Activated CD8-positive, alpha-beta memory T cell treated with anti-CD3 and anti-CD28 coated beads for 4 hours (primary cell): ENCODE data around the gene SPG7.

Experiments used
- DNase-seq, 2 donors: peaks; one replicate each; pipeline ENCODE4 v3.0.0-alpha.2; 2020; ENCODE audit warnings: low read depth in 2 of 2

The SPG7 gene

DNA sequence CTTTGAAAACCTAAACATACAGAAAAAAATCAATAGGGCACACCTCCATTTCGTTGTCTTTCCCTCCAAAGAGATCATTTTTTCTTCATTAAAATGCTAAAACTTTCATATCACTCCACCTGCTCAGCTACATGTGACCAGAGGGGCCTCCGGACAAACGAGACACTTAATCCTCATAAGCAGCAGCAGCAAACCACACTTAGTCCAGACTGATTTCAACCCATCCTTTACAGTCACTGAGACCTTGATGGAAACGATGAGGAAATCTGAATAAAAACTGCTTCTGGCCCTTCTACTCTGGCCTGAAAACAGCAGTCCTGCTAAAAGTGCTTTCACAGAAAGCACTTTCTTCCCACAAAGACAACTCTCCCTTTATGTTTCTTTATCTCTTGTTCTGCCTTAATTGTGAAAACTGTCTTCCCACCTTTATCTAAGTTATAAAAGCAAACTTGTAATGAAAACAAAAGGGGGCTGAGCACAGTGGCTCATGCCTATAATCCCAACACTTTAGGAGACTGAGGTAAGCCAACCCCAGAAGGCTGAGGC is 22.4 kb upstream of the SPG7 start:
- no peak for DNase-seq

DNA sequence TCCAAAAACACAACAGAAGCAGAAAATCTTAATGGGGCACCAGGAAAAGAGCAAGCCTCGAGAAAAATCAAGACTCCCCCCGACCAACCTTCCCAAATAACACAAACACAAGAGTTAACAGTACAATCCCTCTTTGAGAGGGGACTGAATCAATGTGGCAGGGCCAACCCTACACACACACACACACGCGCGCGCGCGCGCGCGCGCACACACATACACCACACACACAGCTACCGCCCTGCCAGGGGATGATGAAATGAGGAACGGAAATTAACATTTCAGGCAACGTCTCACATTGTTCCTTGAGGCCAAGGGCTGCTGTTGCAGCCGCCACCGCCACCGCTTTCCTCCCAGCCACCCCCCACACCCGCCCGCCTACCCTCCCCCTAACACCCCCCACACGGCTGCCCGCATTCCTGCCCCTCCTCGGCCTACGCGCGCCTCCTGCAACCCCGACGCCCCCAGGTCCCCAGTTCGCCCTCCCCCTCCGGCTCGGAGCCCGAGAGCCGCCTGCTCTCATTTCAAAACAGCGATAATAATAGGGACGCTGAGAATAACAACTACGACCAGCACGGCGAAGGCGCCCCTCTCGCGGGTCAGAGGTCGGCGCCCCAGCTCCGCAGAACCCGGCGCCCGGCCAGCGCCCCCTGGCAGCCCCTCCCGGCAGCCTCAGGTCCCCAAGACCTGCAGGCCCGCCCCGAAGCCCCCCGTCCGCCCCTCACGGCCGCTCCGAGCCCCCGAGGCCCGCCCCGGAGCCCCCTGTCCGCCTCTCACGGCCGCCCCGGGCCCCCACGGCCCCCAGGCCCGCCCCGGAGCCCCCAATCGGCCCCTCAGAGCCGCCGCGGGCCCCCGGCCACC is 18.9 kb upstream of the SPG7 start:
- DNase-seq = peak; percentile 70 to 82

DNA sequence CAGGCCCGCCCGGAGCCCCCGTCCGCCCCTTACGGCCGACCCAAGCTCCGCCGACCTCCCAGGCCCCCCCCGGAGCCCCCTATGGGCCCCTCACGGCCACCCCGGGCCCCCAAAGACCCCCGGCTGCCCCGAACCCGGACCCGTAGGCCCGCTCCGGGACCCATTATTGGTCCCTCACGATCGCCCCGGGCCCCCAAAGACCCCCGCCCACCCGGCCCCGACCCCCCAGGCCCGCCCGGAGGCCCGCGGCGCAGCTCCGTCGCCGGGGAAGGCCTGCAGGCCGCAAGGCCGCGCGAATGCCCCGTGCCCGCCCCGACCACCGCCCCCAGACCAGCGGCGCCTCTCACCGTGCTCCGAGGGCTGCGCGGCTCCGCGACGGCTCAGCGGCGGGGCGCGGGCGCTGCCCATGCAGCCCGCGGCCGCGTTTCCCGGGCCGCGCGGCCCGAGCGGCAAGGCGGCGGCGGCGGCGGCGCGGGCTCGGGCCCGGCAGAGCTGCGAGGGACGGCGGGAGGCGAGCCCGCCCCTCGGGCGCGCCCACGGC is 18.2 kb upstream of the SPG7 start:
- DNase-seq = no peak

DNA sequence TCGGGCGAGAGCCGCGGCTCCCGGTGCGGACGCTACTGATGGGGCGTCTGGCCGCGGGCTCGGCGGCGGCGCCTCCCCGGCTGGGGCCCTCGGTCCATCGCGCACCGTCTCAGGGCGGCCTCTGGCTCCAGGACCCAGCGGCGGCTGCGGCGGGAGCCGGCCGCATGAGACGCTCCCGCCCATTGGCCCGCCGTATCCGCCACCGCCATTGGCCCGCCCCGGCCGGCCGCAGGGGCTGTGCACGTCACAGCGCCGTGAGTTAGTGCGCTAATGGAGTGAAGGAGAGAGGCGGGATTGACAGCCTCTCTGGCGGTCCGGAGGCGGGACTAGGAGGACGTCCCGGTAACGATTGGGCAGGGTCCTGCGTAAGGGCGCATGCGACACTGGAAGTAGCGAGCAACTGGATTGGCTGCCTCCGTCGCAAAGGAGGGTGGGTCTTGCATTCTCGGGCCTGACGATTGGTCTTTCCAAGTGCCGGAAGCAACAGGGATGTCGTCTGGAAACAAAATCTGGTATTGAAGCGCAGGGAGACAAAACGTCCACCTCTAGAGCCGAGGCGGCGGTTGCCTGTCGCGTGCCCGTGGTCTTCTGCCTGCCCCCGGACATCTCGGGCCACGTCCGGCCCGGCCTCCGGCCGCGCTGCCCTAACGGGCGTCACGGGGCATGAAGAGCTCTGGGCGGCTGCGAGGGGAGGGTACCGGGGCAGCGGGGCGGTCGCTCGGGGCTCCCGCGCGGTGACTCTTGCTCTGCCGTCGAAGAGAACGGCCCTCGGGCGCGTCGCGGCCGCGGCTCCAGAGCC is 17.6 kb upstream of the SPG7 start, which contains the start of gene ANKRD11:
TSS of gene ANKRD11 (minus strand) at position 123 of the 799 bp plus-strand sequence. CDS start 173,542 bp downstream, outside the sequence.
- DNase-seq = peak; percentile 95 to 99

DNA sequence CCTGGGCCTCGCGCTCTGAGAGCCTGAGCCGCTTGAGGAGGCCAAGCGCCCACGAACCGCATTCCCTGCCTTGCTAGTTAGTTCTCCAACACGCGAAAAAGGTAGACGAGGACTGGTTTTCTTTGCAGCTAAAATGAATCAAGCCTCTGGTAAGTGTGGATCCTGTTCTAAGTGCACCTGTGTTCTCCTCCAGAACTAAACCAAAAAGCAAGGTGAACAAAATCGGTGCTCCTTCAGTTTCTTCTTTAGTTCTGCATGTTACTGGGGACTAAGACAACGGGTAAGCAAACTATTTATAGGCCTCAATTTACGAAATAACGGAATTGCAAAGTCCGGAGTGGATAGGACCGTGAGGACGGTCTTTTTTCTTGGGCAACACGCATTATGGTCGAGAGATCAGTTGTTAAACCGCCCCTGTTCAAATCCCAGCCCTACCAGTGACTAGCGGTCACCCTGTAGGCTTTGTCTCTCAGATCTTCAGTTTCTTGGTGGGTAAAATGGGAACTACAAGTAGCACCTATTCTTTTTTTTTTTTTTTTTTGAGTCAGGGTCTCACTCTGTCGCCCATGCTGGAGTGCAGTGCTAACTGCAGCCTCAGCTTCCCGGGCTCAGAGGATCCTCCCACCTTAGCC is 16.8 kb upstream of the SPG7 start:
- DNase-seq = no peak

DNA sequence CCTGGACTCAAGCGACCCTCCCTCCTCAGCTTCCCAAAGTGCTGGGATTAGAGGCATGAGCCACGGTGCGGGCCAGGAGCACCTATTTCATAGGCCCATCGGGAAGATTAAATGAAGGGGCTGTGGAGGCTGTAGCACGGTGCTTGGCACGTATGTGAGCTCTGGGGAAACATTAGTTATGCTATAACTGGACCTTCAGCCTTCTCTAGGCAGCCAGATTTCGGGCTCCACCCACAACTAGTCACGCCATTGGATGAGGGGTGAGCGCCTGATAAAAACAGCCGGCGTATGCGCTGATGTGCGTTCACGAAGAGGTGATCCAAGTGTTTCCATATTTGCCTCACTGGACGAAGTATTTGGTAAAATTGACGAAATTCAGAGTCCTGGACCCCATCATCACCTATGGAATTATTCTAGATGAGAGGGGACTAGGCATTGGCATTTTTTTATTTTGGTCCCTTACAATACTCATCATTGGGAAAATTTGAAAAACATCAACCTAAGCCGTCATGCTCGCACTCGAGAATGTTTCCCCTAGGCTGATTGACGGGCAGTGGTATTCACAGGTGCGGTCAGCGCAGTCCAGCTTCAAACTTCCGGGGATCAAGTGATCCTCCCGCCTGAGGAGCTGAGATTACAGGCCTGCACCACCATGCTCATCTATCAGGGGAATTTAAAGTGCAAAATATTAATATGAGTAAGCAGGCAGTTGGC is 16.1 kb upstream of the SPG7 start:
- DNase-seq = no peak

DNA sequence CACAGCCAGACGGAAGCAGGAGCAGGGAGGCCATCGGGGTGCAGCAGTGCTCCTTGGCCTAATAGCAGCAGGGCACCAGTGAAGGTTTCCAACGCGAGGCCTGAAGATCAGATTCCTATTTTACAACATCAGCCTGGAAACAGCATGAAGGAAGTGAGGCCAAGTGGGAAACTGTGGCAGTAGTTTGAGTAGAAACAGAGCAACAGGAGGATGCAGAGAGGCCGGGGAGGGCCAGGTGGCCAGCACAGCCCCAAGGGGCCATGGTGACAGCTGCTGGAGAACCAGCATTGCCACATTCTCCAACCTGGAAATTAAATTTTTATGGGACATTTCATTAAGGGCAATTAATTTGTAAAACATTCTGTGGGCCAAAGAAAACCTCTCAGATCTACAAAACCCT is 14.4 kb upstream of the SPG7 start:
- no peak for DNase-seq

DNA sequence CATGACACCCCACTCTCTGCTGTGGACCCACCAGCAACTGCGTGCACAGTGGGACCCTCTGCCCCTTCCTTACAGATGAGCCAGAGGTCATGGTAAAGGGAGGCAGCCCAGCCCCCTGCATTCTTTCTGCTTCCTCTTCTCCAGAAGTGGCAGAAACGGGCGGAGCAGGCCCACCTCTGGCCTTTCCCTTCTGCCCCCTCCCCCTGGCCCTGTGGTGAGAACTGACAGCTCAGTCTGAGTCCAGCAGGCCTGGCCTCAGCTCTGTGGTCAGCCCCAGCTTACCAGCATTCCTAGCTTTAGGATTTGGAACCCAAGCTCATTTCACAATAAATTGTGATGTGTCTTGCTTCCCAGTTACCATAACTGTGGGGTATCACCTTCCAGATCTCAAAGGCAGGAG is 13.1 kb upstream of the SPG7 start:
- DNase-seq = no peak

DNA sequence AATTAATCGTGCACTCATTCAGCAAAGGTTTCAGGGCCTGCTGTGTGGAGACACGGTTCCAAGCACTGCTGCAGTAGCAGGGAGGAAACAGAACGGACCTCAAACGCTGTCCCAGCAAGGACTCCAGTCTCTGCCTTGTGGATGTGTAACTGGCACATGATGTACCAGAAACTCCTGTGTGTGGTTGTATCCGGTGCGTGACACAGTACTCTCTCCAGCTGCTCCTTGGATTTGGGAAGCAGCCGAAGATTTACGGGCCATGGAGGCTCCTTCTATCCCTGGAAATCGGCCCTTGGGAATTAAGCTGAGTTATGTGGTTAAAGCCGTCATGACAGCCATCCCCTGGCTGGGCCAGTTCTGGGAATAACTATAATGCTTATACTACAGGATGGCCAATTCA is 9.4 kb upstream of the SPG7 start:
- no peak for DNase-seq

DNA sequence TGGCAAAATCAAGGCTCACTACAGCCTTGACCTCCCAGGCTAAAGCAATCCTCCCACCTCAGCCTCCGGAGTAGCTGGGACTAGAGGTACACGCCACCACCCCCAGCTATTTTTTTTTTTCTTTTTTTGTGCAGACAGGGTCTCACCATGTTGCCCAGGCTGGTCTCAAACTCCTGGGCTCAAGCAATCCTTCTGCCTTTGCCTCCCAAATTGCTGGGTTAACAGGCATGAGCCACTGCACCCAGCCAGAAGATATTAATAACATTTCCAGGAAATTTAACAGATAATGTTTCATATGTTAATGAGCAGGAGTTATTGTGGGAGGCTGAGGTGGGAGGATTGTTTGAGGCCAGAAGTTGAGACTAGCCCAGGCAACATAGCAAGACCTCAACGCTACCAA is 8.4 kb upstream of the SPG7 start:
- no peak for DNase-seq

DNA sequence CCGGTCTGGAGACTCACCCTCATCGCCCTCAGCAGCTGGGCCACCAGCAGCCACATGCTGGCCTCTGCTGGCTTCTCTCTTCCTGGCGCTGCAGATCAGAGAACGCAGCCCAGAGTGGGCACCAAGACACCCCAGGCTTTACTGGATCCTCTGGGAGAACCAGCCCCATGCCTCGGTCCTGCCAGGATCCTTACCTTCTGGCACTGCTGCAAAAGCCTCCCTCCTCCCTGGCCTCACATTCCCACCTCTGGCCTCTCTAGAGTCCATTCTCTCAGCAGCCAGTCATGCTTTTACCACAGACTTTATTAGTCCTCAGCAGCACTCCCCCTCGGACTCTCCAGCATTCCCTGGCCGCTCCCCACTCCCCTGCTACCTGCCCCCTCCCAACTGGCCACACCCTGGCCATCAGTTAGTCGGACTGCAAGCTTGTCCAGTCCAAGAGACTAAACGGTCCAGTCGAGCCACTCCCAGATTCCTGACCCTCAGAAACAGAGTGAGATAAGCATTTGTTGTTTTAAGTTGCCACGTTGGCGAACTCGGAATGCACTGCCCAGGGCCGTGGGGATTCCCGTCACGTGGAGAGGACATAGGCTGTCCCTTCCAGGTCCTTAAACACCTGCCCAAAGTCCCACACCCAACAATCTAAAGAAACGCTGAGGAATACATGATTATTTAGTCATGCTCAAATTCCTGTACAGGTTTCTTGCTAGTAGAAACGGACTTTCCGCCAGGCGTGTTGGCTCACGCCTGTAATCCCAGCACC is 5.9 kb upstream of the SPG7 start:
- DNase-seq = no peak

DNA sequence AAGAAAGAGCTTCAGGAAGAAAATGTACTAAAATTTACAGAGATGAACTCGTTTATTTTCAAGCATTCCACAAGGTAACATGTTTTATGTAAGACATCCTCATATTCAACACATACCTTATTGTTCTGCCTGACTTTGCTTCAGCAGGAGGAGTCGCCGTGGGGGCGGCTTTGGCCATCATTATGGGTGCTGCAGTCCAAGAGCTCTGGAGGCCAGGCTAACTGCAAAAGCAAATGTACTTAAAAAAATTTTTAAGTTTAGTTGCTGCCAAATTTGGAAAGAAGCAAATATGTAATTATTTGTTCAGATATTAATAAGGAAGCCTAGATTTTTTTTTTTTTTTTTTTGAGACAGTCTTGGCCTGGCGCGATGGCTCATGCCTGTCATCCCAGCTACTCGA is 4.1 kb upstream of the SPG7 start:
- DNase-seq = no peak

DNA sequence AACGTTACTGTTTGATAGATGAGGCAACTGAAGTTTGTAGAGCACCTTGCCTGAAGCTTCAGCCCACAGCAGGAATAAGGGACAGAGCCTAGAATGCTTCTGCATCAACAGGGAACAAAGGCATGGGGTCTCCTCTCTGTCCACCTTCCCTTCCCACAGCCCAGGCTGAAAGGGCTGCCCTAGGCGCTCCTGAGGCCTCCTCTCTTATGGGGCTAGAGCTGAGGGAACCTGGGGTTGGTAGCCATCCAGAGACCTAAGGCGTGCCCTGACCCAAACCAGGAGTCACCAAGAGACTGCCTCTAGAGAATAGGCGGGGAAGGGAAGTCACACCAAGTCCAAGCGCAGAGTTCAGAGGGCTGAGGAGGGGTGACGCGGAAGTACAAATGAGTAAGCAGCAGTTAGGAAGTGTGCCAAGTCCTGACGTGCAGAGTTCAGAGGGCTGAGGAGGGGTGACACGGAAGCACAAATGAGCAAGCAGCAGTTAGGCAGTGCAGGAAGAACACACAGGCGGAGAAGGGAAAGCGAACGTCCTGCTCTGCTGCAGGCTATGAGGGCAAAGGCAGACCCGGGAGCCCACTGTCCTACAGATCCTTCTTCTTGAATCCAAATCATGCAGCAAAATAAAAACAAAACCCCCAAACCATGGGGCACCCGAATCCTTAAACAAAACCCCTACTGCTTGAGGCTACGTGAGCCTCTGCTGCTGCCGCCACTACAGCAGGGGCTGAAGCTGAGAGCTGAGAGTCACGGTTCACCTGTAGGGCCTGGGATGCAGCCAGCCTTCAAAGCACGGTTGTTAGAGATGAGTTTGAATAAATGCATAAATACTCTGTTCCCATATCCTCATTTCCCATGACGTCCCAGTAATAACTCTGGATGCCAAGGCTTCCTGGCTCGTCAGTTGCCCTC is 2.7 kb upstream of the SPG7 start:
- DNase-seq = peak; percentile 70 to 84

DNA sequence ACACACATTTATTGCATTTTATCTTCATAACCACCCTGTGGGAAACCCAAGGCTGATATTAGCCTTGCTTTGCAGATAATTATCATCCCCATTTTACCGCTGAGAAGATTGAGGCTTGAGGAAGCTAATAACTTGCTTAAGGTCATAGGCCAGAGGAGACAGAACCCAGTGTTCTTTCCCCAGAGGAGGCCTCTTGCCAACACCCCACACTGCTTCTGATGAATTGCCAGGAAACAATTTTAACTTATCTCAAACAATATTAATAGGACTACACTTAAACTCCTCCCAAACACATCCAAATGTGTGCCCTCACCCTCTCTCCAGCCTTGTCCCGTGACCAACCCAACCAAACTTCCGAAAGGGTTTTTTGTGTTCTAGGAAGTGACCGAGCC is 2.1 kb upstream of the SPG7 start:
- DNase-seq = no peak

DNA sequence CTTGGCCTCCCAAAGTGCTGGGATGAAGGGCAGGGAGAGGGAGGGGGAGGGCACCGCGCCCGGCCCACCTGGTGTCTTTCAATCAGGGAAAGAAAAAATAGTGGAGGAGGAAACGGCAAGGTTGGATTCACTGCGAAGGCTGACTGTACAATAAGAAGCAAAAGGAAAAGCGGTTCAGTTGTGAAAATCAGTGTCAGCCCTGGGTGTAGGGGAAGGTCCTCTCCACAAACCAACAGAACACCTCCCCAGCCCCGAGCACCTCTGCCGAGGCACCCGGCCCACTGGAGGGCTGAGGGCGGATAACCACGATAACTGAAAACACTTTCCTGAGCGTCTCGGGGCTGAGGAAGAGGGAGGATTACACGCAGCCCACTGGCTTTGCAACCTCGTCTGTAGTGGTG is 1.4 kb upstream of the SPG7 start:
- DNase-seq = no peak

DNA sequence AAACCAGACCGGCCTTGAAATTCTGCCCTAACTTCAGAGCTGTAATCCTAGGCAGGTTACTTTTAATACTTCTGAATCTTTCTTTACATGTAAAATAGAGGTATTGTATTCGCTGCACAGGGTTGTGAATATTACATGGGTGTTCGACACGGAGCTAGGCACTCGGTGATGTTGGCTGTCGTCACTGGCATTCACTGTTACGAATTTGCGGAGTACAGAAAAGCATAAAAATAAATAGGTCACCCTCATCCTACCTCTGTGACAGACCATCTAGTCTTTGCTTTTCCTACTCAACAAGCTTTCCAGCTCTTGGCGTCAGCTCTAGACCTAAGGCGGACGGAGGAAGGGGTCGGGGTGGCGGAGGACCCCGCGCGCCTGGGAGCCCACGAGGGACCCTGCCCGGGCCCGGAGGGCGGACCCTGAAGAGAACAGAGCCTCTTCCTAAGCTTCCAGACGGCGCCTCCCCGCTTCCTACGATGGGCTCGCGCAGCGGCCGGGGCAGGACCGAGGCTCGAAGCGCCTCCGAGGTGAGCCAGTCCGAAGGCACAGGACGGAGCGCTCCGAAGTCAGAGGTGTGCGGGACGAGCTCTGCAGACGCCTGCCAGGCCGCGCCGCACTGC is 879 bp upstream of the SPG7 start:
- DNase-seq = no peak

DNA sequence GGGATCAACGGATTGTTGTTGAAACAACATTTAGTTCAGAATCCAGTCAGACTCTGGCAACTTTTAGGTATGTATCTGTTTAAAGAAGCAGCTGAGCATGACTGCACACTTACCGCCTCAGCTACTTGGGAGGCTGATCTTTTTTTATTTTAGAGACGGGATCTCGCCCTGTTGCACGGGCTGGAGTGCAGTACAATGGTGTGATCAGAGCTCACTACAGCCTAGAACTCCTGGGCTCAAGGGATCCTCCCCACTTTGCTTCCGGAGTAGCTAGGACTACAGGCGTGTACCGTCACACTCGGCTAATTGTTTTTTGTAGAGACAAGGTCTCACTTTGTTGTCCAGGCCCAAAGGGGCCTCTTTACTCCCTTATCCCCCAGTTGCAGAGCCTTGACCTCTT is 2.3 kb downstream of the SPG7 start:
- no peak for DNase-seq

DNA sequence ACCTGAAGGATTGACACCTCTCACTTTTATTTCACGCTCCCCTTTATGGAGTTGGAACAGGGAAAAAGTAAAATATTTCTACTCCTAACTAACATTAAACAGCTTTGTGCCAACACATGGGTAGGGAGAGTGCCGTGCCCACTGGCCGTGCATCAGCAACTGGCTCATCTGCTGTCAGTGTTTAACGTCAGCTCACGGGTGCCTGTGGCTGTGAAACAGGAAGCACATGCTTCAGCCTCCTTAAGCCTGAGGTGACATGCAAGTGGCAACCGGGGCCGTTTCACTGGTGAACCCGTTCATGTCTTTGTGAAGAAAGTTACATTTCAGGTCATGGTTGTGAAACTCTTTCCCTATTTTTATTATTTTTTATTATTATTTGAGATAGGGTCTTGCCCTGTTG is 3.2 kb downstream of the SPG7 start:
- no peak for DNase-seq

DNA sequence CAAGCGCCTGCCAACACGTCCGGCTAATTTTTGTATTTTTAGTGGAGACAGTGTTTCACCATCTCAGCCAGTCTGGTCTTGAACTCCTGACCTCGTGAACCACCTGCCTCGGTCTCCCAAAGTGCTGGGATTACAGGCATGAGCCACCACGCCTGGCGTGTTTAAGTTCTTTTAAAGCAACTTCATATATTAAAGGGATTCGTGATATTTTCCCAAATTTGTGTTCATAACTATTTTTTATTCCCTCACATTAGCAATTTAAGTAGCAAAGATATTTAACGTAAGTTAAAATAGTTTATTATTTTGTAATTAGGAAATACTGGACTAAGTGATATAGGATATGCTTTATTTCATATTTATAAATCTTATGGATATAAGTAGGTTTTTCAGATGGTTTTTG is 4.2 kb downstream of the SPG7 start:
- DNase-seq = no peak
